ENCODE results near the gene PGAM2.

- TF ChIP-seq GATA3 (IDR thresholded peaks at IDR 0.05; ENCODE audit: low read depth, low read length) (no peak), GATA2 (IDR thresholded peaks at IDR 0.05; ENCODE audit: low read depth, low read length) (no peak)
Measured at GRCh38 chr7:44042221-44042620, 23.1 kb downstream of the PGAM2 start.
